Measurements from ENCODE around the gene KIRREL3. TPM values are rescaled to one million over a fixed set of nuclear protein-coding genes. Genes with fewer than 3 reads are reported as not detected.

Gene KIRREL3
- total RNA-seq, 2 experiments from 2014 or later = not detected

DNA sequence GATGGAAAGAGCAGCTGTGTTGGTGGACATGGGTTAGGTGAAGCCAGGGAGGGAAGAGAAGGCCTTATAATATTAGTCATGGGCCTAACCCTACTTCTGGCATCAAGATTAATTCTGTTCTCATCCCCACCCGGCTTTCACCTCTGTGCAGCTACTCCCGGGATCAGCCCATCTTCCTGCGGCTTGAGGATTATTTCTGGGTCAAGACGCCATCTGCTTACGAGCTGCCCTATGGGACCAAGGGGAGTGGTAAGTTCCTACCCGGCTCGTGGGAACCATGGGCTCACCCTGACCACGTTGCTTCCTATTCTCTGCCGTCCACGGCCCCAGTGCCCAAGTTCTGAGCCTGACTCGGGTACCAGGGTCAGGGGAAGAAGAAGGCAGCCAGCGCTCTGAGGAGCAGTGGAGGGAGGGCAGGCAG is 593.5 kb downstream of the KIRREL3 start:
- Mint-ChIP-seq H3K4me1 (ENCODE audit: low read depth) (no peaks in the 10 kb centered on the region), H3K27ac (no peak overlapping the region), H3K4me3 (no peak overlapping the region), H3K27me3 (no peaks in the 10 kb centered on the region), H3K9me3 (no peaks in the 10 kb centered on the region), H3K36me3 (ENCODE audit: low read depth) (no peaks in the 10 kb centered on the region)
- no peak for DNase-seq
- H3K4me1 ChIP-seq (ENCODE audit: insufficient read depth, low read length) = no peaks in the 10 kb centered on the region
- intact Hi-C loops (cut with DNase I, micrococcal nuclease) = no loop called here
- H3K27ac ChIP-seq (ENCODE audit: low read depth in 1 of 2, low read length in 2 of 2) = no peak overlapping the region
- H3K4me3 ChIP-seq (ENCODE audit: low read length) = no peak overlapping the region
- no peak for TF ChIP-seq CTCF (IDR thresholded peaks at IDR 0.05)
- ATAC-seq (ENCODE audit: poor library complexity) = no peak
- H3K9me3 ChIP-seq (ENCODE audit: control insufficient read depth in 1 of 2, insufficient read depth in 1 of 2, low read length in 2 of 2) = no peaks in the 10 kb centered on the region
- H3K27me3 ChIP-seq (ENCODE audit: control insufficient read depth in 1 of 2, insufficient read depth in 2 of 2, low read length in 2 of 2) = no peaks in the 10 kb centered on the region
- ChIA-PET POLR2A (no interaction called here), CTCF (no interaction called here)
- H3K36me3 ChIP-seq (ENCODE audit: insufficient read depth, low read length) = no peaks in the 10 kb centered on the region

DNA sequence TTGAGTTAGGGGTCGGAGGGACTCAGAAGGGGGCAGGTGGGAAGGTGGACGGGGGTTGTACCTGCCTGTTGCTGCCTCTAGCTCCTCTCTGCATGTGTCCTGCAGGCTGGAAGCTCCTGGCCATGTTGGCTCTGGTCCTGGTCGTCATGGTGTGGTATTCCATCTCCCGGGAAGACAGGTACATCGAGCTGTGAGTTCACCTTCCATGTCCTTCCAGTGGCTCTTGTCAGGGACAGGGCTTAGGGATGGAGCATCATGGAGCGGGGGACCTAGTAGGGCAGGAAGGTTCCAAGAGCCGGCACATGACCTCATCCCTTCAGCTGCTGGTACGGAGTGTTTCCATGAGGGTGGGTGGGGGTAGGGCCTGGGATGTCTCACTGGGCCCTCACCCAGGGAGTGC is 594.2 kb downstream of the KIRREL3 start:
- Histone ChIP-seq H3K4me3 (ENCODE audit: low read length) (no peak overlapping the region), H3K27ac (ENCODE audit: low read depth in 1 of 2, low read length in 2 of 2) (no peak overlapping the region), H3K4me1 (ENCODE audit: insufficient read depth, low read length) (no peaks in the 10 kb centered on the region), H3K36me3 (ENCODE audit: insufficient read depth, low read length) (no peaks in the 10 kb centered on the region), H3K27me3 (ENCODE audit: control insufficient read depth in 1 of 2, insufficient read depth in 2 of 2, low read length in 2 of 2) (no peaks in the 10 kb centered on the region), H3K9me3 (ENCODE audit: control insufficient read depth in 1 of 2, insufficient read depth in 1 of 2, low read length in 2 of 2) (no peaks in the 10 kb centered on the region)
- ChIA-PET POLR2A (no interaction called here), CTCF (no interaction called here)
- intact Hi-C loops (cut with DNase I, micrococcal nuclease) = no loop called here
- no peak overlapping the region for H3K27ac Mint-ChIP-seq
- no peak for TF ChIP-seq CTCF (IDR thresholded peaks at IDR 0.05)
- H3K4me1 Mint-ChIP-seq (ENCODE audit: low read depth) = no peaks in the 10 kb centered on the region
- H3K4me3 Mint-ChIP-seq = no peak overlapping the region
- ATAC-seq (ENCODE audit: poor library complexity) (no peak), DNase-seq (no peak)
- H3K36me3 Mint-ChIP-seq (ENCODE audit: low read depth) = no peaks in the 10 kb centered on the region
- no peaks in the 10 kb centered on the region for H3K9me3 Mint-ChIP-seq
- H3K27me3 Mint-ChIP-seq = no peaks in the 10 kb centered on the region

- CTCF ChIA-PET = no interaction called here
- no peak for TF ChIP-seq CTCF (IDR thresholded peaks at IDR 0.05)
Measured at GRCh38 chr11:126405906-126406305, 594.7 kb downstream of the KIRREL3 start.

More at GRCh38 chr11:126405906-126406305, 594.7 kb downstream of the KIRREL3 start:
- H3K36me3 ChIP-seq (ENCODE audit: insufficient read depth, low read length) = no peaks in the 10 kb centered on the region
- no peaks in the 10 kb centered on the region for H3K4me1 ChIP-seq (ENCODE audit: insufficient read depth, low read length)
- H3K9me3 ChIP-seq (ENCODE audit: control insufficient read depth in 1 of 2, insufficient read depth in 1 of 2, low read length in 2 of 2) = no peaks in the 10 kb centered on the region
- no peaks in the 10 kb centered on the region for H3K27me3 ChIP-seq (ENCODE audit: control insufficient read depth in 1 of 2, insufficient read depth in 2 of 2, low read length in 2 of 2)
- H3K27ac Mint-ChIP-seq = no peak overlapping the region
- intact Hi-C loops (cut with DNase I, micrococcal nuclease) = no loop called here
- H3K9me3 Mint-ChIP-seq = no peaks in the 10 kb centered on the region
- H3K27ac ChIP-seq (ENCODE audit: low read depth in 1 of 2, low read length in 2 of 2) = no peak overlapping the region
- no peak for DNase-seq
- no peak for ATAC-seq (ENCODE audit: poor library complexity)
- H3K4me1 Mint-ChIP-seq (ENCODE audit: low read depth) = no peaks in the 10 kb centered on the region
- POLR2A ChIA-PET = no interaction called here
- no peak overlapping the region for H3K4me3 Mint-ChIP-seq
- no peak overlapping the region for H3K4me3 ChIP-seq (ENCODE audit: low read length)
- no peaks in the 10 kb centered on the region for H3K36me3 Mint-ChIP-seq (ENCODE audit: low read depth)
- H3K27me3 Mint-ChIP-seq = no peaks in the 10 kb centered on the region

Measured in CD4-positive, alpha-beta T cell (primary cell).